Activated T-helper 1 cell treated with anti-CD3 and anti-CD28 coated beads, Interleukin-2, amount 50 U/mL, for 16 hours (primary cell): ENCODE results near the gene MRPS22.
"Not testable (repeated sequence)": the region's sequence is repeated elsewhere in the genome, so short reads cannot be mapped to it uniquely, and the experiment has no call there.

Experiments
- DNase-seq, 2 donors: peaks; one replicate each; pipeline ENCODE4 v3.0.0-alpha.2; 2020; ENCODE audit warnings: low read depth in 1 of 2, low spot score in 1 of 2

The MRPS22 gene

GRCh38 chr3:139334675-139335074 is 9.1 kb upstream of the MRPS22 start:
- DNase-seq: not testable (repeated sequence)

- no peak for DNase-seq
Observed at GRCh38 chr3:139338405-139338804, 5.4 kb upstream of the MRPS22 start.

- no peak for DNase-seq
Observed at GRCh38 chr3:139339219-139339906, 4.5 kb upstream of the MRPS22 start.

GRCh38 chr3:139340784-139341183 is 3.0 kb upstream of the MRPS22 start:
- DNase-seq: no peak

- no peak for DNase-seq
Observed at GRCh38 chr3:139342054-139342453, 1.8 kb upstream of the MRPS22 start.

GRCh38 chr3:139346771-139347170 is 3.0 kb downstream of the MRPS22 start:
- DNase-seq: no peak

- no peak for DNase-seq
Observed at GRCh38 chr3:139353920-139354556, 10.2 kb downstream of the MRPS22 start.

- no peak for DNase-seq
Observed at GRCh38 chr3:139354661-139355060, 10.8 kb downstream of the MRPS22 start.

GRCh38 chr3:139355476-139355875 is 11.7 kb downstream of the MRPS22 start:
- DNase-seq: no peak

- DNase-seq: no peak
Observed at GRCh38 chr3:139355891-139356290, 12.1 kb downstream of the MRPS22 start.

- DNase-seq: no peak
Observed at GRCh38 chr3:139357899-139358298, 14.1 kb downstream of the MRPS22 start.

- DNase-seq: no peak
Observed at GRCh38 chr3:139358841-139359562, 15.2 kb downstream of the MRPS22 start.

GRCh38 chr3:139361276-139361675 is 17.5 kb downstream of the MRPS22 start:
- no peak for DNase-seq

GRCh38 chr3:139364549-139364948 is 20.7 kb downstream of the MRPS22 start:
- DNase-seq: no peak

GRCh38 chr3:139374099-139374498 is 30.3 kb downstream of the MRPS22 start:
- DNase-seq: no peak

- DNase-seq: no peak
Observed at GRCh38 chr3:139377378-139377777, 33.6 kb downstream of the MRPS22 start.

GRCh38 chr3:139378587-139379241 is 34.9 kb downstream of the MRPS22 start:
- no peak for DNase-seq

GRCh38 chr3:139380575-139380974 is 36.8 kb downstream of the MRPS22 start:
- no peak for DNase-seq

GRCh38 chr3:139382291-139382690 is 38.5 kb downstream of the MRPS22 start:
- DNase-seq: not testable (repeated sequence)

- no peak for DNase-seq
Observed at GRCh38 chr3:139388077-139388476, 44.3 kb downstream of the MRPS22 start.

GRCh38 chr3:139388821-139389551 is 45.2 kb downstream of the MRPS22 start:
- no peak for DNase-seq
